Measurements from ENCODE around the gene CCNL2.

The CCNL2 gene

DNA sequence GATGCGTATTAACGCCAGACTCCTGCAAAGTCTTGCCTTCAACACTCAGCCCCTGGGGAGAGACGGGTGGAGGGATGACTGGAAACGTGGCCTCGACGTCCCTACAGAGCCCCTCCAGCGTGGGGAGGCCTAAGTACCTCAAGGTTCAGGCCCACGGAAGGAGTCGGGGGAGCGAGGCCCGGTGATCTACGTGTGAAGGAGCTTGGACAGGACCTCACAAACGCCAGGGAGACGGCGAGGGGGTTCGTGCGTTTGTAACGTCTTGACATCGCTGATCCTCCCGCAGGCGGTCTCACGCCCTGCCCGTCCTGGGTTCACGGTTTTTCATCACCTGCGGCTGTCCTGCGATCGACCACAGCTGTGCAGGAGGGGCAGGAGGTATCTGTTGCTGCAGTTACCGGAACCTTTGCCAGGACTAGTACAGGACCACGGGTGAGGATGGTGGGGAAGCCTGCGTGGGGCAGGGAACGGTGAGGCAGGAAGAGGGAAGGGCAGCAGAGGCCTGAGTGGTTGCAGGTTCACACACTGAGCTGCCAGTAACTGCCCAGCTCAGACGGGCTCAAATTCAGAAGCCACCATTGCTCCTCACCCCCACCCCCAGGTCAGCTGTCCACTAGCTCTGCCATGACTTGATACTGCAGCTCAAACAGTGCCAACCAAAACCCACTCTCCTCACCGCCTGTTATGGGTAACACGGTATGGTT, 889 bp upstream of the CCNL2 start (continued):
- TF ChIP-seq ZNF23 (tag by site-specific recombination; IDR thresholded peaks at IDR 0.05; ENCODE audit: borderline replicate concordance) (no peak), MYNN (tag by site-specific recombination; IDR thresholded peaks at IDR 0.05; ENCODE audit: borderline replicate concordance) (no peak), GLIS2 (tag by site-specific recombination; IDR thresholded peaks at IDR 0.05) (0 out of 2 replicates have a peak, but pooled peaks have one; percentile 4), ZBTB1 (tag by site-specific recombination; IDR thresholded peaks at IDR 0.05) (no peak), ZBTB48 (tag by site-specific recombination; IDR thresholded peaks at IDR 0.05) (no peak), ZNF621 (tag by site-specific recombination; IDR thresholded peaks at IDR 0.05) (no peak), ZNF560 (tag by site-specific recombination; IDR thresholded peaks at IDR 0.05; ENCODE audit: borderline replicate concordance) (no peak), ZNF132 (tag by site-specific recombination; IDR thresholded peaks at IDR 0.05; ENCODE audit: borderline replicate concordance) (no peak), ZNF777 (tag by site-specific recombination; IDR thresholded peaks at IDR 0.05; ENCODE audit: borderline replicate concordance) (no peak), ZNF624 (tag by site-specific recombination; IDR thresholded peaks at IDR 0.05) (no peak), ZSCAN23 (tag by site-specific recombination; IDR thresholded peaks at IDR 0.05) (no peak), ZNF311 (tag by site-specific recombination; IDR thresholded peaks at IDR 0.05; ENCODE audit: borderline replicate concordance) (no peak), ZSCAN16 (tag by site-specific recombination; IDR thresholded peaks at IDR 0.05) (no peak), ZNF16 (tag by site-specific recombination; IDR thresholded peaks at IDR 0.05; ENCODE audit: low read depth) (no peak), ZNF596 (tag by site-specific recombination; IDR thresholded peaks at IDR 0.05) (no peak), ZNF707 (tag by site-specific recombination; IDR thresholded peaks at IDR 0.05) (no peak), ZNF747 (tag by site-specific recombination; IDR thresholded peaks at IDR 0.05) (no peak), ZNF514 (tag by site-specific recombination; IDR thresholded peaks at IDR 0.05) (no peak), KLF1 (tag by site-specific recombination; IDR thresholded peaks at IDR 0.05) (0 out of 2 replicates have a peak, but pooled peaks have one; percentile 27), ZNF366 (tag by site-specific recombination; conservative IDR thresholded peaks at IDR 0.05) (no peak; the same call in 1 of the 2 replicates), ZNF529 (tag by site-specific recombination; IDR thresholded peaks at IDR 0.05; ENCODE audit: insufficient replicate concordance) (no peak), ZNF623 (tag by site-specific recombination; IDR thresholded peaks at IDR 0.05) (0 out of 2 replicates have a peak, but pooled peaks have one; percentile 20), ZNF266 (tag by site-specific recombination; IDR thresholded peaks at IDR 0.05; ENCODE audit: low read depth) (no peak), ZNF423 (tag by site-specific recombination; IDR thresholded peaks at IDR 0.05) (no peak), ZNF785 (tag by site-specific recombination; IDR thresholded peaks at IDR 0.05) (no peak), ZNF37A (tag by site-specific recombination; IDR thresholded peaks at IDR 0.05) (no peak), ZNF792 (tag by site-specific recombination; IDR thresholded peaks at IDR 0.05) (no peak), PRDM1 (tag by site-specific recombination; IDR thresholded peaks at IDR 0.05) (no peak)
- TF ChIP-seq, protein P1, sequence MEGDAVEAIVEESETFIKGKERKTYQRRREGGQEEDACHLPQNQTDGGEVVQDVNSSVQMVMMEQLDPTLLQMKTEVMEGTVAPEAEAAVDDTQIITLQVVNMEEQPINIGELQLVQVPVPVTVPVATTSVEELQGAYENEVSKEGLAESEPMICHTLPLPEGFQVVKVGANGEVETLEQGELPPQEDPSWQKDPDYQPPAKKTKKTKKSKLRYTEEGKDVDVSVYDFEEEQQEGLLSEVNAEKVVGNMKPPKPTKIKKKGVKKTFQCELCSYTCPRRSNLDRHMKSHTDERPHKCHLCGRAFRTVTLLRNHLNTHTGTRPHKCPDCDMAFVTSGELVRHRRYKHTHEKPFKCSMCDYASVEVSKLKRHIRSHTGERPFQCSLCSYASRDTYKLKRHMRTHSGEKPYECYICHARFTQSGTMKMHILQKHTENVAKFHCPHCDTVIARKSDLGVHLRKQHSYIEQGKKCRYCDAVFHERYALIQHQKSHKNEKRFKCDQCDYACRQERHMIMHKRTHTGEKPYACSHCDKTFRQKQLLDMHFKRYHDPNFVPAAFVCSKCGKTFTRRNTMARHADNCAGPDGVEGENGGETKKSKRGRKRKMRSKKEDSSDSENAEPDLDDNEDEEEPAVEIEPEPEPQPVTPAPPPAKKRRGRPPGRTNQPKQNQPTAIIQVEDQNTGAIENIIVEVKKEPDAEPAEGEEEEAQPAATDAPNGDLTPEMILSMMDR (tag by site-specific recombination; IDR thresholded peaks at IDR 0.05), result no peak
- TF ChIP-seq, protein P2, sequence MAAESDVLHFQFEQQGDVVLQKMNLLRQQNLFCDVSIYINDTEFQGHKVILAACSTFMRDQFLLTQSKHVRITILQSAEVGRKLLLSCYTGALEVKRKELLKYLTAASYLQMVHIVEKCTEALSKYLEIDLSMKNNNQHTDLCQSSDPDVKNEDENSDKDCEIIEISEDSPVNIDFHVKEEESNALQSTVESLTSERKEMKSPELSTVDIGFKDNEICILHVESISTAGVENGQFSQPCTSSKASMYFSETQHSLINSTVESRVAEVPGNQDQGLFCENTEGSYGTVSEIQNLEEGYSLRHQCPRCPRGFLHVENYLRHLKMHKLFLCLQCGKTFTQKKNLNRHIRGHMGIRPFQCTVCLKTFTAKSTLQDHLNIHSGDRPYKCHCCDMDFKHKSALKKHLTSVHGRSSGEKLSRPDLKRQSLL (tag by site-specific recombination; IDR thresholded peaks at IDR 0.05), result no peak; the same call in 1 of the 2 replicates
- TF ChIP-seq, protein P3, sequence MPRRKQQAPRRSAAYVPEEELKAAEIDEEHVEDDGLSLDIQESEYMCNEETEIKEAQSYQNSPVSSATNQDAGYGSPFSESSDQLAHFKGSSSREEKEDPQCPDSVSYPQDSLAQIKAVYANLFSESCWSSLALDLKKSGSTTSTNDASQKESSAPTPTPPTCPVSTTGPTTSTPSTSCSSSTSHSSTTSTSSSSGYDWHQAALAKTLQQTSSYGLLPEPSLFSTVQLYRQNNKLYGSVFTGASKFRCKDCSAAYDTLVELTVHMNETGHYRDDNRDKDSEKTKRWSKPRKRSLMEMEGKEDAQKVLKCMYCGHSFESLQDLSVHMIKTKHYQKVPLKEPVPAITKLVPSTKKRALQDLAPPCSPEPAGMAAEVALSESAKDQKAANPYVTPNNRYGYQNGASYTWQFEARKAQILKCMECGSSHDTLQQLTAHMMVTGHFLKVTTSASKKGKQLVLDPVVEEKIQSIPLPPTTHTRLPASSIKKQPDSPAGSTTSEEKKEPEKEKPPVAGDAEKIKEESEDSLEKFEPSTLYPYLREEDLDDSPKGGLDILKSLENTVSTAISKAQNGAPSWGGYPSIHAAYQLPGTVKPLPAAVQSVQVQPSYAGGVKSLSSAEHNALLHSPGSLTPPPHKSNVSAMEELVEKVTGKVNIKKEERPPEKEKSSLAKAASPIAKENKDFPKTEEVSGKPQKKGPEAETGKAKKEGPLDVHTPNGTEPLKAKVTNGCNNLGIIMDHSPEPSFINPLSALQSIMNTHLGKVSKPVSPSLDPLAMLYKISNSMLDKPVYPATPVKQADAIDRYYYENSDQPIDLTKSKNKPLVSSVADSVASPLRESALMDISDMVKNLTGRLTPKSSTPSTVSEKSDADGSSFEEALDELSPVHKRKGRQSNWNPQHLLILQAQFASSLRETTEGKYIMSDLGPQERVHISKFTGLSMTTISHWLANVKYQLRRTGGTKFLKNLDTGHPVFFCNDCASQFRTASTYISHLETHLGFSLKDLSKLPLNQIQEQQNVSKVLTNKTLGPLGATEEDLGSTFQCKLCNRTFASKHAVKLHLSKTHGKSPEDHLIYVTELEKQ (tag by site-specific recombination; IDR thresholded peaks at IDR 0.05; ENCODE audit: borderline replicate concordance), result no peak
- TF ChIP-seq, protein P4, sequence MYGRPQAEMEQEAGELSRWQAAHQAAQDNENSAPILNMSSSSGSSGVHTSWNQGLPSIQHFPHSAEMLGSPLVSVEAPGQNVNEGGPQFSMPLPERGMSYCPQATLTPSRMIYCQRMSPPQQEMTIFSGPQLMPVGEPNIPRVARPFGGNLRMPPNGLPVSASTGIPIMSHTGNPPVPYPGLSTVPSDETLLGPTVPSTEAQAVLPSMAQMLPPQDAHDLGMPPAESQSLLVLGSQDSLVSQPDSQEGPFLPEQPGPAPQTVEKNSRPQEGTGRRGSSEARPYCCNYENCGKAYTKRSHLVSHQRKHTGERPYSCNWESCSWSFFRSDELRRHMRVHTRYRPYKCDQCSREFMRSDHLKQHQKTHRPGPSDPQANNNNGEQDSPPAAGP (tag by site-specific recombination; IDR thresholded peaks at IDR 0.05), result peak; percentile 28
- TF ChIP-seq, protein P5, sequence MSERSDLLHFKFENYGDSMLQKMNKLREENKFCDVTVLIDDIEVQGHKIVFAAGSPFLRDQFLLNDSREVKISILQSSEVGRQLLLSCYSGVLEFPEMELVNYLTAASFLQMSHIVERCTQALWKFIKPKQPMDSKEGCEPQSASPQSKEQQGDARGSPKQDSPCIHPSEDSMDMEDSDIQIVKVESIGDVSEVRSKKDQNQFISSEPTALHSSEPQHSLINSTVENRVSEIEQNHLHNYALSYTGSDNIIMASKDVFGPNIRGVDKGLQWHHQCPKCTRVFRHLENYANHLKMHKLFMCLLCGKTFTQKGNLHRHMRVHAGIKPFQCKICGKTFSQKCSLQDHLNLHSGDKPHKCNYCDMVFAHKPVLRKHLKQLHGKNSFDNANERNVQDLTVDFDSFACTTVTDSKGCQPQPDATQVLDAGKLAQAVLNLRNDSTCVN (tag by site-specific recombination; optimal IDR thresholded peaks at IDR 0.05), result no peak
